Ecto neural progenitor cell (in vitro differentiated cells): ENCODE data around the gene BRIP1.
"Not testable (repeated sequence)": the region's sequence is repeated elsewhere in the genome, so short reads cannot be mapped to it uniquely, and the experiment has no call there.

Experiments
- DNase-seq: peaks from one replicate; pipeline ENCODE4 v3.0.0-alpha.2; 2018; ENCODE audit warnings: low spot score

The BRIP1 gene

DNA sequence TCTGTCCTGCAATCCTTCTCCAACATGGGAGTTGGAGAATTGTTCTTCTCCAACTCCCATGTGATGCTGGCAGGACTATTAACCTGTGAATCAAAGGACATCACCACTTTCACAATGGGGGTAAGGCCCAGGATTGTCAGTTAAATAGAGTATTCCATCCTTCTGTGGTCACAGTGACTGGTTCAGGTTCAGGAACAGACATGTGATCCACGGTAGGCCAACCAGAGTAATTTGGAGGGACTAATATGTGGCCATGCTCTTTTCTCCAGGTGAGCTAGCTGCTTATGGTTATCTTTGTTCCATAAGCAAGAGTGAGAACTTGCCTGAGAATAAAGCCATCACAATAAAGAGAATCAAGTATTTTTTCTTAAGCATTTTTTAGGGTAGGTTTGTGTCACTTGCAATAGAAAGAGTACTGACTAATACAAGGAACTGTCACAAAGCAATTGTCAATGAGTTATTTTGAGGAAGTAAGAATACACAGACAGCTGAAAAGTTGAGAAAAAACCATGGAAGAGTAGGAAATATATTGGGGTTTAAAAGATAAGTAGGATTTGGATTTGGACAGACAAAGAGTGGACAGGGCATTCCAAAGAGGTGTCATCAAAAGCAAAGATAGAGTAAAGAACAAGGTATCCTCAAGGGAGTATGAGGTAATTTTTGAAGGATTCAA is 63.4 kb downstream of the BRIP1 start:
- DNase-seq, result no peak

DNA sequence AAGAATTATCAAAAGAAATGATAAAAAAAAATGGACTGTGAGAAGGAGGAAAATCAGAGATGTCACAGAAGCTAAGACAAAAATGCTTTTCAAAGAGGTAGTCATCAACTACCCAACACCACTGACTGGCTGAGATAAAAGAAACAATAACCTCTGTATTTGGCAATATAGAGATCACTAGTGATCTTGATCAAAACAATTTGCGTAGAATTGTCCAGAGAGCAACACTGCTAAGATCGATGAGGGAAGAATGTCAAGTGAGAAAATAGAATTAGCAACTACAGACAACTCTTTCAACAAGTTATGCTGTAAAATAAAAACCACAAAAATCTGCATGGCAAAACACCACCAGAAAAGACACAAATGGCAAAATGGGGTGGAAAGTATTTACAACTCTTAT is 66.0 kb downstream of the BRIP1 start:
- DNase-seq, result no peak

DNA sequence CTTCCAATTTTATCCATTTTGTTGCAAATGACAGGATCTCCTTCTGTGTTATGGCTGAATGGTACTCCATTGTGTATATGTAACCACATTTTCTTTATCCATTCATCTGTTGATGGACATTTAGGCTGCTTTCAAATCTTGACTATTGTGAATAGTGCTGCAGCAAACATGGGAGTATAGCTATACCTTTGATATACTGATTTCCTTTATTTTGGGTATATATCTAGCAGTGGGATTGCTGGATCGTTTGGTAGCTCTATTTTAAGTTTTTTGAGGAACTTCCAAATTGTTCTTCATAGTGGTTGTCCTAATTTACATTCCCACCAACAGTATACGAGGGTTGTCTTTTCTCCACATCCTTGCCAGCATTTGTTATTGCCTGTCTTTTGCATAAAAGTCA is 67.8 kb downstream of the BRIP1 start:
- no peak for DNase-seq

DNA sequence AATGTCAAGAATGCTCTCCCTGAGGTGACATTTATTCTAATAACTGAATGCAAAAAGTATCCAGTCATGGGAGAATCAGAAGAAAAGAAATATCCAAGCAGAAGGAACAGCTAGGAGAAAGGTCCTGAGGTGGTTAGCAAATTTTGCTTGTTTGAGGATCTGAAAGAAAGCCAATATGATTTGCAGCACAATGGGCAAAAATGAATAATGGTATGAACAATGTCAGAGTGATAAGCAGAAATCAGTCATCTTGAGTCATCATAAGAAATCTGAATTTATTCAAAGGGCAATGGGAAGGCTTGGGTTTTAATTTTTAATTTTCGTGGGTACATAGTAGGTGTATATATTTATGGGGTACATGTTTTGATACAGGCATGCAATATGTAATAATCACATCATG is 68.5 kb downstream of the BRIP1 start:
- DNase-seq, result no peak

DNA sequence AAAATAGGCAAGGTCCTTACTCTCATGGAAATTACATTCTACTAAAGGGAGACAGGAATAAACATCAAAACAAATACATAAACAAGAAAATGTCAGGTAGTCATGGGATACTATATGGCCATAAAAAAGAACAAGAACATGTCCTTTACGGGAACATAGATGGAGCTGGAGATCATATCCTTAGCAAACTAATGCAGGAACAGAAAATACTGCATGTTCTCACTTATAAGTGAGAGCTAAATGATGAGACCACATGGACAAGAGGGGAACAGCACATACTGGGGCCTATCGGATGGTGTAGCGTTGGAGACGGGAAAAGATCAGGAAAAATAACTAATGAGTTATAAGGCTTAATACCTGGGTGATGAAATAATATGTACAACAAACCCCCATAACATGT is 69.1 kb downstream of the BRIP1 start:
- no peak for DNase-seq

DNA sequence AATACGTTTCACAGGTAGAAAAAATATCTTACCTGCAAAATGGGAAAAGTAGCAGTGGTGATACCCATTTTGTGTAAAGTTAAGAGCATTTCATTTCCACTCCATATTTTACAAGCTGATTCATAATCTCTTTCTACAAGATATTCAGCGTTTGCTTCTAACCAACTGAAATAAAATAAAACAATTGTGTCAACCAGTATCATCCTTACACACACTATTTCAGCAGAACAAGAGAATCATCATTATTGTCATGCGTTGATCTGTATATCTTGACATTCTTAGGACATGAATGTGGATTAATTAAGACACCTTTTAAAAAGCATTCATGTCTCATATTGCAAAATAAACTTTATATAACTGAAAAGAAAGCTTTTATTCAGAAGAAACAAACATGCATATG is 69.8 kb downstream of the BRIP1 start:
- no peak for DNase-seq

DNA sequence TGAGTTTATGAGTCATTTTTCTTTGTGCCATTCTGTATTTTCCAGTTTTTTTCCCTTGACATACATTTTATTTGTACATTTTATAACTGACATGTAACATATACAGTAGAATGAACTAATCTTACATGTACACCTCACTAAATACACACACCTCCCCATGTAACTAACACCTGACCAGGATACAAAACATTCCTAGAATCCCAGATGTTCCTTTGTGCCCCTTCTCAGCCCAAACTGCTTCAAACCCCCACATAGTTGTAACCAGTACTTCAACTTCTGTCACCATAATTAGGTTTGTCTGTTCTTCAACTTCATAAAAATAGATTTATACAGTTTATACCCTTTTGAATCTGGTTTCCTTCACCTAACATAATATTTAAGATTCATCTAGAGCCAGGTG is 73.5 kb downstream of the BRIP1 start:
- DNase-seq, result no peak

DNA sequence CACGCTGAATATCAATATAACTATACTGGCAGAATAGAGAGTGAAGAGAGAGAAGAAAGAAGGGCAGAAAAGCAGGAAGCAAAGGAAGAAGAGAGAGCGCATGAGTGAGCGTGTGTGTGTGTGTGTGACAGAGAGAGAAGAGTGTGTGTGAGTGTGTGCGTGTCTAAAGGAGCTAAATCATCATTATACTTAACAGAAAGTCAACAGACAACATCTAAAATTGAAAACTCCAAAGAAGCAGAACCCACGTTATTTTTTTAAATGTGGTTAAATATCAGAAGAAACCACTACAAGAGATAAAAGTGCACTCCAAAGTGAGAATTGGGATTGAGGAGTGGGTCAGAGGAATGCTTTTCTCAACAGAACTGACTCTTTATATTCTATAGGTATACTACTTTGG is 77.2 kb downstream of the BRIP1 start:
- no peak for DNase-seq

DNA sequence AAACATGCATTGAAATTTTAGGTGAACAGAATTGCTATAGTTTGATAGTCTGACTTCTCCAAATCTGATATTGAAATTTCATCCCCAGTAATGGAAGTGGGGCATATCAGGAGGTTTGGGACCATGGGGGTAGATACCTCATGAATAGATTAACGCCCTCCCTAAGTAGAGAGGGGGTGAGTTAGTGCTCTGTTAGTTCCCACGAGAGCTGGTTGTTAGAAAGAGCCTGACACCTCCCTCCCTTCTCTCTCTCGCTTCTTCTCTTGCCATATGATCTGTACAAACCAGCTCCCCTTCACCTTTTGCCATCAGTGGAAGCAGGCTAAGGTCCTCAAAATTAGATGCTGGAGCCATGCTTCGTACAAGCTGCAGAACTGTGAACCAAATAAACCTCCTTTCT is 78.8 kb downstream of the BRIP1 start:
- DNase-seq, result no peak

DNA sequence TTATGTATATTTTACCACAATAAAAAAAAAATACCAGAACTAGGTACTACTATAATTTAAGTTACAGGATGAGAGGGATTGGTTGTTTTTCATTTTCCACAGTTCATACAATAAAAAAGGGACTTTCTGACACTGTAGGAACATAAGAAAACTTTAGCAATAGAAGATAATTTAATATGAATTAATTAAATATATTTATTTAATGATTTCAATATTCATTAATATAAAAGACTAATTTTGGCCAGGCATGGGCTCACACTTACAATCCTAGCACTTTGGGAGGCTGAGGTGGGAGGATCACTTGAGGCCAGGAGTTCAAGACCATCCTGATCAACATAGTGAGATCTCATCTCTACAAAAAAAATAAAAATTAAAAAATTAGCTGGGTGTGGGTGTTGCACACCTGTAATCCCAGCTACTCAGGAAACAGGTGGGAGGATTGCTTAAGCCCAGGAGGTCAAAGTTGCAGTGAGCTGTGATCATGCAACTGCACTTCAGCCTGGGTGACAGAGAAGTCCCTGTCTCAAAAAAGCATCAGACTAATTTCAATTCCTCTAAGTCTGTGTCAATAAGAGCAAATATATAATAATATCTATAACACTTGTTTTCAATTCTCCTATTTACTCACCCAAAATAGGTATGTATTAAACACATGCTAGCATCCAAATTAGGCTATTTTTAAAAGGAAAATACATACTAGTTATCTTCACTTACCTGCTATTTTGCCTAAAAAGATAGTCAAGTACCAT is 79.6 kb downstream of the BRIP1 start:
- no peak for DNase-seq

DNA sequence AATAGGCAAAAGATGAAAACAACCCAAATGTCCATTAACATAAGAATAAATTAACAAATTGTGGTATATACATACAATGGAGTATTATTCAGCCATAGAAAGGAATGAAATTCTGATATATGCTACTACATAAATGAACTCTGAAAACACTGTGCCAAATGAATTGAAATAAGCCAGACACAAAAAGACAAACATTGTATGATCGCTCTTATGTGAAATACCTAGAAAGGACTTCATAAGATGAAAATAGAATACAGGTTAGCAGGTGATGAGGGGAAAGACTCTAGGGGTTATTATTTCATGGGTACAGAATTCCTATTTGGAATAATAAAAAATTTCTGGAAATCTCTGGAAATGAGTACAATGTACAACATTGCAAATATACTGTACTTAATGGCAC is 80.2 kb downstream of the BRIP1 start:
- no peak for DNase-seq

DNA sequence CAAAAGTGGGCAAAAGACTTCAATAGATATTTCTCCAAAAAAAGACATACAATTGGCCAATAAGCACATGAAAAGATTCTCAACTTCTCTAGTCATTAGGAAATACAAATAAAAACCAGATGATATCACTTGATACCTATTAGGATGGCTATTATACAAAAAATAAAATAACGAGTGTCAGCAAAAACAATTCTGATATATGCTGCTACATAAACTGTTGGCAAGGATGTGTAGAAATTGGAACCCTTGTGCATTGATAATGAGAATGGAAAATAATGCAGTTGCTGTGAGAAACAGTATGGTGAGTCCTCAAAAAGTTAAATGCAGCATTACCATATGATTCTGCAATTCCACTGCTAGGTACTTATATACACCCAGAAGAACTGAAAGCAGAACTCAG is 80.6 kb downstream of the BRIP1 start:
- DNase-seq, result no peak

DNA sequence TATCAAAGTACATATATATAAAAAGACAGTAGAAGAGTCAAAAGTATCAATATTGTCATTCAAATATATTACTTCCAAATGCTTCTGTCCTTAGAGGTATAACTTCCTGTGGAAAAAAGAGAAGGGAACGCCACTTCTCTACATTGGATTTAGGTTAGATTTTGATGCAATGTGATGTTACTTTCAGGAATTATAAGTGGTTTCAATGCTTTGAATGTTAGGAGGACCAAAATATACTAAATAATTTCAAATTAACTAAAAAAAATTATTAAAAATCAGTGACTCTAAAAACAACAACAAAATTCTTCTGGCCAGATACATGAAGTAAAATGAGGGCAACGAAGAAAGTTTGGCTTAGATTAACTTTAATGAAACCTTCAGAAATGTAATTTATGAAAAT is 88.0 kb downstream of the BRIP1 start:
- DNase-seq, result no peak

DNA sequence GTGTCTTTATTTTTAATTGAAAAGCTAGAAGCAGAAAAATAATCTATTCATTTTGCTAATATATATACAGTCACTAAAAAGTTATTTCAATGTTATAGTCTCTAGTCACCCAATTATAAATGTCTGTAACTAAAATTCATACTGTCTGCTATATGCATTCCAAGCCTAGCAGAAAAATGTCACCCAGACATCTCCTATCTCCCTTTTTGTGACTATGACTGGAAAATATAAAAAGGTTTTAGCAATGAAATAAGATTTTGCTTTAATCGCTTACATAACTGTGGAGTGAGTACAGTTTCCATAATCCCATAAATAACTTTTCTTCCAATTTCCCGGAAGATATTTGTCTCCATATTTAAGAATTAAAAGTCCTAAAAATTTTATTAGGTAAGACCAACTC is 88.6 kb downstream of the BRIP1 start:
- DNase-seq, result no peak

DNA sequence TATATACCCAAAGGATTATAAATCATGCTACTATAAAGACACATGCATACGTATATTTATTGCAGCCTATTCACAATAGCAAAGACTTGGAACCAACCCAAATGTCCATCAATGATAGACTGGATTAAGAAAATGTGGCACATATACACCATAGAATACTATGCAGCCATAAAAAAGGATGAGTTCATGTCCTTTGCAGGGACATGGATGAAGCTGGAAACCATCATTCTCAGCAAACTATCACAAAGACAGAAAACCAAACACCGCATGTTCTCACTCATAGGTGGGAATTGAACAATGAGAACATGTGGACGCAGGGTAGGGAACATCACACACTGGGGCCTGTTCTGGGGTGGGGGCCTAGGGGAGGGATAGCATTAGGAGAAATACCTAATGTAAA is 89.2 kb downstream of the BRIP1 start:
- not testable (repeated sequence) for DNase-seq

DNA sequence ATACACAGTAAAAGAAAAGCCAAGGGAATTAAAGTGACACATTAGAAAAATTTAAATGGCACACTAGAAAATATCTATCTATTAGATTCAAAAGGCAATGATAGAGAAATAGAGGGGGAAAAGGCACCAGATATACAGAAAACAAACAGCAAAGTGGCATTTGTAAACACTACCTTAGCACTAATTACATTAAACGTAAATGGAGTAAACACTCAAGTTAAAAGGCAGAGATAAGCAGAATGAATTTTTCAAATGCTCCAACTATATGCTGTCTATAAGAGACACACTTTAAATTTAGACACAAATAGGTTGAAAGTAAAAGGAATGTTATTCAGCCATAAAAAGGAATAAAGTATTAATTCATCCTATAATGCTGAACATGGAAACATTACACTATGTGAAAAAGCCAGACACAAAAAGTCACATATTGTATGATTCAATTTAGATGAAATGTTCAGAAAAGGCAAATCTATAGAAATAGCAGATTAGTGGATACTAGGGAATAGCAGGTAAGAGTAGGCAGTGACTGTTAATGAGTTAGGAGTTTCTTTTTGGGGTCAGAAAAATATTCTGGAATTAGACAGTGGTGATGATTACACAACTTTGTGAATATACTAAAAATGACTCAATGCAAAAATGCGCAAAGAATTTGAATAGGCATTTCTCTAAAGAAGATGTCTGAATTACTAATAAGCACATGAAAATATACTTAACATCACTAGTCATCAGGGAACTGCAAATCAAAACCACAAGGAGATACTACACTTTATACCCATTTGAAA is 92.4 kb downstream of the BRIP1 start:
- no peak for DNase-seq

DNA sequence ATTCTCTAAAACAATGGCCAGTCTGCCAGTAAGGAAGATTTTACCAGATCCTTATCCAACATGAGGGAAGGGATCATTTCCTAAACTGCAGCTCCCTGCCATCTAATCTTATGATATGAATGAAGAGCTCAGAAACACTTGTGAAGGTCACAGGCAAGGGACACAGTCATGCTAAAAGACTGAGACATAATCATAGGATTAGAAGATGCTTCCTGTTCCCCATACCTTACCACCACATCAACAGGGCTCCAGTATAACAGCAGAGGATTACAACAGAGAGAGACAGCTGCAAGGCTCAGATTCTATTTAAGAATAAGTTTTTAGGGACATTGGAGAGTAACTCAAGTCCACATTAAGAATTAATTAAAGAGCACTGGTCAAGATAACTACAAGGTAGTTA is 93.3 kb downstream of the BRIP1 start:
- DNase-seq, result no peak

DNA sequence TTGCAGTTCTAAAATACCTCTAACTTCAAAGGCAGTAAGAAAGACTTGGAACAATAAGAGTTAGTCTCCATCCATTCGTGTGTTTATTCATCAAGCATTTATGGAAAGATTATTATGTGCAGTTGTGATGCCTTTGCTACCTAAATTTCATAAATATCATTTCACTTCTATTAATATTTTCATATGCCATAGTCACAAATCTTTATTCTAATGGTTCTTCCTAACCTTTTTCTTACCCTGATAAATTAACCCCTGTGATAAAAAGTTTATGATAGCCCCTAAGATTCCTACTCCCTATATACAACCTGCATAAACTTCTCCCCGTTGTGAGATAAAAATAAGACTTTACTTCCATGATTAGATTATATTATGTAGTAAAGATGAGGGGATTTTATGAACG is 94.9 kb downstream of the BRIP1 start:
- DNase-seq, result no peak

DNA sequence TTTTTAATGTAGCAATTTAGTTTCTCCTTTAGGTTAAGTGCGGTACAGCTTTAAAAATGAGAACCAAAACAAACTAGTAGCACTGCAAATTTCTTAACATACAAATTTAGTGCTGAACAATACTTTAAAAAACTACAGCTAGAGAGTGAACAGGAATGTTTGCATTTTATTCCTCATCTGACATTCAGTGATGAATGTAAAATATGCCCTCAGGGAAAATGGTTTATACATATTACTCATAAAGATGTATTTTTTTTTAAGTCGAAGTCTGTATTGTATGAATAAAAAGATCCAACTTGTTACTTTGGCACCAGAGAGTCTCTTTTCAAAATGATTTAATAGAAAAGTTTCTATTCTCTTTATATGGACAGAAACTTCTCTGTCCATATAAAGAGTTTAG is 96.8 kb downstream of the BRIP1 start:
- DNase-seq, result no peak

DNA sequence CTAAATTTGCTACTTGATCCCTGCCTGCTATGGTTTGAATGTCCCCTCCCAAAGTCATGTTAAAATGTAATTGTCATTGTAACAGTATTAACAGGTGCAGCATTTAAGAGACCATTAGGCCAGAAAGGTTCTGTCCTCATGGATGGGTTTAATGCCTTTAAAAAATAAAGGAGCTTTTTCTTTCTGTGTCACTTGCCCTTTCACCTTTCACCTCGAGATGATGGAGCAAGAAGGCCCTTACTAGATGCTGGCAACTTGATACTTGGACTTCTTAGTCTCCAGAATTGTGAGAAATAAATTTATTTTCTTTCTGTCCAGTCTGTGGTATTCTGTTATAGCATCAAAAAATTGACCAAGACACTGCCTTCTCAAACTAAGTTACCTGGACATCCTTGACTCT is 98.5 kb downstream of the BRIP1 start:
- no peak for DNase-seq

DNA sequence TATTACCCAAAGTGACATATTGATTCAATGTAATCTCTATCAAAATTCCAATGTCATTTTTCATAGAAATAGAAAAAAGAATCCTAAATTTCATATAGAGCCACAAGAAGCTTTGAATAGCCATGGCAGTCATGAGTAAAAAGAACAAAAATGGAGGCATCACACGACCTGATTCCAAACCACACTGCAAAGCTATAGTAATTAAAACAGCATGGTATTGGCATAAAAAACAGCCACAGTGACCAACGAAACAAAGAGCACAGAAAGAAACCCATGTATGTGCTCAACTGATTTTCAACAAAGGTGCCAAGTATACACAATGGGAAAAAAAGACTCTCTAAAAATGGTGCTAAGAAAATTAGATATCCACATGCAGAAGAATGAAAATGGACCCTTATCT is 101.5 kb downstream of the BRIP1 start:
- DNase-seq, result no peak

DNA sequence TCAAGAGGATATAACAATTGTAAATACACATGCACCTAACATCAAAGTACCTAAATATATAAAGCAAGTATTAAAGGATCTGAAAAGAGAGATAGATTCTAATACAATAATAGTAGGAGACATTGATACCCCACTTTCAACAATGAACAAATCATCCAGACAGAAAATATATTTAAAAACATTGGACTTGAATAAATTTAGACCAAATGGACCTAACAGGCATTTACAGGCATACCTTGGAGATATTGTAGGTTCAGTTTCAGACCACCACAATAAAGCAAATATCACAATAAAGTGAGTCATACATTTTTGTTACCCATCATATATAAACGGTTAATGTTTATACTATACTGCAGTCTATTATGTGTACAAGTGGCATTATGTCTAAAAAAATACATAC is 104.0 kb downstream of the BRIP1 start:
- DNase-seq, result no peak

DNA sequence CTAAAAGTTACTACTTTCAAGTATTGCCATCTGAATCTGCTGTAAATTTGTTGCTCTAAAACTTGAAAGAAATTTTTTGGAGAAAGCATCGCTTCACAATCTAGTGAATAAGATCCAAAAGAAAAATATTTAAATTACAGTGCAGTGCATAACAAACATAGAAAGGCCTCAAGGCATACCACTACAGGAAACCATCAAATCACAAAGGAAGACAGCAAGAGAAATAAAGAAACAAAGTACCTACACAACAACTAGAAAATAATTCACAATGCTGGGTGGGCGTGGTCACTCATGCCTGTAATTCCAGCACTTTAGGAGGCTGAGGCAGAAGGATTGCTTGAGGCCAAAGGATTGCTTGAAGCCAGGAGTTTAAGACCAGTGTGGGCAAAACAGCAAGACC is 104.9 kb downstream of the BRIP1 start:
- no peak for DNase-seq
